D341Med (cell line): Measurements from ENCODE around the gene PNPT1.
"Not testable (repeated sequence)": the region's sequence is repeated elsewhere in the genome, so short reads cannot be mapped to it uniquely, and the experiment has no call there.

Experiments
- DNase-seq: peaks from one replicate; pipeline ENCODE4 v3.0.0; 2012; ENCODE audit warnings: low spot score

Gene PNPT1

DNA sequence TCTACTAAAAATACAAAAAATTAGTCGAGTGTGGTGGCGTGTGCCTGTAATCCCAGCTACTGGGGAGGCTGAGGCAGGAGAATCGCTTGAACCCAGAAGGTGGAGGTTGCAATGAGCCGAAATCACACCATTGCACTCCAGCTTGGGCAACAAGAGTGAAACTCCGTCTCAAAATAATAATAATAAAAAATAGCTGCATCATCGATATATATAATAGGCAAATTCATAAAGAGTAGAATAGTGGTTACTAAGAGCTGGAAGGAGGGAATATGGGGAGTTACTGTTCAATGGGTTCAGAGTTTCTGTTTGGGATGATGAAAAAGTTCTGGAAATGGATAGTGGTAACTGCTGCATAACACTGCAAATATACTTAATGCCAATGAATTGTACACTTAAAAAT, 96.8 kb downstream of the PNPT1 start:
- not testable (repeated sequence) for DNase-seq

DNA sequence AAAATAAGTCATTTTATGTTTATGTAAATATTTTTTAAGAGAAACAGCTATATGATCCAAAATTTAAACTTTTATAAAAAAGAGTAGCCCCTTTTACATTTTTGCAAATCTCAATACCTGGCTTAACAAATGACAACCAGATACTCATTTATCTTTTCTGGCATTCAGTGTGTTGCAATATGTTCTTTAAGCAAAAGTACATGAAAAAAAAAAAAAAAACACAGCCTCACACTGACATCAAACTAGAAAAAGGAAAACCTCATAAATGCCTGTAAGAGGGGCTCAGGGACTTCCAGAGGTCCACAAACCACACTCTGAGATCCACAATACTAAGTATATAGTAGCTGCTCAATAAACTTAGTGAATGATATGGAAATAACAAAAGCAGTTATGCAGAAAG, 98.1 kb downstream of the PNPT1 start:
- no peak for DNase-seq

DNA sequence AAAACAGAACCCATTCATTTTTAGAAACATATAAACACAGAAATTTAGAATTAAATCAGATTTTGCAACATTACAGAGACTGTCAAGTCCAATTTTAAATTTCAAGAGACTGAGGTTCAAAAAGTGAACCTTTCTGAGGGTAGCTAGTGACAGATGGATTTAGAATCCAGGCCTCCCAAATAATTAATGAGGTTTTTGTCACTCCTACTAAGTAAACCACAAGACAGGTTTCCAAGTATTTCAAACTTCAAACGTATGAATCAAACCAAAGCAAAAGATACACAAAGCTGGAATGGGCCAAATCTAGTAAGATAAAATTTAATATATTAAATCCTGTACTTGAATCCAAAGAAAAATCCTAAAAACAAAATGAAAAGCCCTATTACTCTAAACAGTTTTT, 101.5 kb downstream of the PNPT1 start:
- no peak for DNase-seq

DNA sequence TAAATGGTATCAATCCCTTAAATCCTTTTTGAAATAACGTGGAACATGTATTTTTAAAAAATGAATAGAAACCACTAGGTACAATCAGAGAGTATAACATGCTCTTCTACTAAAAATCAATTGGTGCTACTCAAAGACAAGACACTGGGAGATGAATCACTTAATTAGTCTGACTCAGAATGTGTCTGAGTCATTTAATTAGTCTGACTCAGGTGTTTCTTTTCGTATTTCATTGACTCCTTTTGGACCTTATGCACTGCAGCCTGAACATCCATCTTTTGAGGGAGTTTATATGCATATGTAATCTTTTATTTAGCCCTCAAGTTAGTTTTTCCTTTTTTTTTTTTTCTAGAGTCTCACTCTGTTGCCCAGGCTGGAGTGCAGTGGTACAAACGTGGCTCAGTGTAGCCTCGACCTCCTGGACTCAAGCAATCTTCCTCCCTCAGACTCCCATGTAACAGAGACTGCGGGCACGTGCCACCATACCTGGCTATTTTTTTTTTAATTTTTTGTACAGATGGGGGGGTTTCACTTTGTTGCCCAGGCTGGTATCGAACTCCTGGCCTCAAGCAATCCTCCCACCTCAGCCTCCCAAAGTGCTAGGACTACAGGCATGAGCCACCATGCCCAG, 102.7 kb downstream of the PNPT1 start:
- no peak for DNase-seq

DNA sequence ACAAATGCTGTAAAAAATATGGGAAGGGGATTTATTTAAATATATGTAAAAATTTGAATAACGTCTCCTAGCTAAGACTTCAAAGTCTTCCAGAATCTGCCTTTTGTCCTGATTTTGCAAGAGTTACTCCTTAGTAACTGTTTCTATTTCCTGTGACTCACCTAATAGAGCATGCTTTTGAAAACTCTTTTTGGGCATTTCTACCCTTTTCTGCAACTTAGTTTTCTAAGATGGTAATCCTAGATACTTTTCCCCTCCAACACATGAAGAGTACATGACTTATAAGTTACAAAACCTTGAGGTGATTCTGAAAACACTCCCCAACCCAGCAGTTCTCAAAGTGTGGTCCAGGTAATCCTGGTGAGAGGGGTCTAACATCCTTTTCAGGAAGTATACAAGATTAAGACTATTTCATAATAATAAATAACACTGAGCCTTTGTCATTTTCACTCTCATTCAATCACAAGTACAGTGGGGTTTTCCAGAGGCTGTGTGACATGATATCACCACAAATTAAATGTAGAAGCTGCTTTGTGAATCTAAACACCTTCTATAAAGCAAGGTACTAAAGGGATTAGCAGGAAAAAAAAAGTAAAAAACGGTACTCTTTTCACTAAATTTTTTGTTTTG, 108.1 kb downstream of the PNPT1 start:
- DNase-seq: no peak
